AG04449 (cell line): ENCODE measurements around the gene RALY.

Experiments used
- CTCF ChIA-PET: fragments of 350-600 bp; formaldehyde crosslinking; extraction: SDS; loops from one replicate; lab custom pipeline; 2021; ENCODE audit warnings: antibody characterized with exemption; lab: Yijun Ruan, JAX
- POLR2A ChIA-PET: fragments of 400-600, 350-600 bp; formaldehyde crosslinking; extraction: SDS; loops from one replicate; lab custom pipeline; 2020; ENCODE audit warnings: antibody characterized with exemption, inconsistent platforms; lab: Yijun Ruan, JAX
- DNase-seq: peaks from one replicate; pipeline ENCODE4 v3.0.0-alpha.2; 2010; ENCODE audit warnings: low read depth, low spot score
- H3K4me3 ChIP-seq: 2 replicates; pipeline ENCODE4 v1.5.1; 2011; ENCODE audit warnings: low read depth, mild to moderate bottlenecking, control low read depth, low read length
- CTCF ChIP-seq: IDR thresholded peaks from one replicate; pipeline ENCODE4 v1.5.1; 2011; ENCODE audit warnings: mild to moderate bottlenecking, moderate library complexity, low read length, control low read depth, inconsistent platforms; ENCODE audit not compliant: insufficient read depth; ENCODE audit errors: missing control alignments

Gene RALY

DNA sequence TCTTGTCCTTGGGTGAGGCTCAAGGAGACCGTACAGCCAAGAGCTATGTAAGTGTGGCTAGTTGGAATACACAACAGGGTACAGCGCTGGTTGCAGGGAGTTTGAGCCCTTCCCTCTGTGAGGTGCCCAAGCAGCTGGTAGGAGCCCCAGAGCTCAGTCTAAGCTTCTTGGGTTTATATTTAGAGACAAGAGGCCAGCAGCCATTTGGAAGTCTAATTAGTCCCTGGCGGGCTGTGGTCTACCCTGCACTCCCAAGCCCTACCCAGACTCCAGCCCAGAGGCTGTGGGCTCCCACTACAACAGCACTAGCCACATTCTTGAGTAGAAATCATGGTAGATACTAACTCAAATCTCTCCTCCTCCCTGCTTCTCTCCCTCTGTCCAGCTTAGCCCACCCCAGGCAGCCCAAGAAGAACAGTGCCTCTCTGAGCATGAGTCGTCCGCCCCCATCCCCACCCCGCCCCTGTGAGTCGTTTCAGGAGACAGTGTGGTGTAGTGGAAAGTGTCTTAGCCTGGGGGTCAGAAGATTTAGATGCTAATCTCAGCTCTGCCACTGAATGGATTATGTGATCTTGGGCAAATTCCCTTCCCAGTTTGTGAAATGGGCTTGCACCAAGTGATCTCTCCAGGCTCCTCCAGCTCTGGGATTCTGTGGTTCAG, 80.5 kb downstream of the RALY start:
- POLR2A ChIA-PET = no interaction called here

GRCh38 chr20:34075647-34076046, 81.9 kb downstream of the RALY start:
- ChIA-PET CTCF (interaction anchor here (2.5 kb wide), 1 partner anchor 10 kb away, joined by 9 read pairs; no protein-coding TSS in a partner anchor), POLR2A (no interaction called here)
- peak; percentile 1 for TF ChIP-seq CTCF
- DNase-seq = no peak
- no peak overlapping the region for H3K4me3 ChIP-seq

More for the DNA sequence above, 80.5 kb downstream of the RALY start:
- TF ChIP-seq CTCF = no peak
- no peak overlapping the region for H3K4me3 ChIP-seq
- no peak for DNase-seq
- CTCF ChIA-PET = interaction anchor here (0.6 to 2.5 kb wide), 7 partner anchors 9 to 282 kb away, joined by 3 to 9 read pairs (median 5); no protein-coding TSS in a partner anchor

- POLR2A ChIA-PET = interaction anchor here (0.8 to 1.2 kb wide), 3 partner anchors 15 to 35 kb away, joined by 3 to 4 read pairs (median 3); partner anchors contain the start of gene EIF2S2
- DNase-seq = no peak
- H3K4me3 ChIP-seq = no peak overlapping the region
- no peak for TF ChIP-seq CTCF
- CTCF ChIA-PET = interaction anchor here (1.1 to 4.9 kb wide), 2 partner anchors 8 to 161 kb away, joined by 4 to 35 read pairs; no protein-coding TSS in a partner anchor
These were observed 83.2 kb downstream of the RALY start for GRCh38 chr20:34076952-34077351.

GRCh38 chr20:34078540-34078939, 84.8 kb downstream of the RALY start:
- no peak for TF ChIP-seq CTCF
- CTCF ChIA-PET = interaction anchor here (1.1 to 4.9 kb wide), 2 partner anchors 10 to 12 kb away, joined by 3 to 35 read pairs; no protein-coding TSS in a partner anchor
- DNase-seq = no peak
- no peak overlapping the region for H3K4me3 ChIP-seq
- POLR2A ChIA-PET = no interaction called here

DNA sequence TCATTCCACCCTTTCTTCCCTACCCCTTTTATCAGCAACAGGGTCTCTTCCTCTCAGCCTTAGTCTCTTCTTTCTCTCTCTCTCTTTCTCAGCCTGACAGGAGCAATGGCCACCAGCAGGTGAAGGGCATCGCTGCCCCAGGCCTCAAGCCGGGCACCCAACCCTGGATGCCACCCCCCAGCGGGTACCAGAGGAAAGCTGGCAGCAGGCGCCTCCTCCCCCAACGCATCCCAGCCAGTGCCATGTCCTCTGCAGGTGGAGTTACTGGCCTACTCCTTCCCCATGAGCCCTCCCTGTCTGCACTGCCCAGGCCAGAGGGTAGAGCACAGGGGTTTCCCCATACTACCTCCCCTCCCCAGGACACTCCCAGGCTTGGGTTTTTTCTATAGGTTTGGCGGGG, 86.1 kb downstream of the RALY start:
- no peak for DNase-seq
- ChIA-PET POLR2A (no interaction called here), CTCF (interaction anchor here (1.5 to 4.9 kb wide), 2 partner anchors 11 to 217 kb away, joined by 3 to 35 read pairs; no protein-coding TSS in a partner anchor)
- no peak overlapping the region for H3K4me3 ChIP-seq
- TF ChIP-seq CTCF = no peak

DNA sequence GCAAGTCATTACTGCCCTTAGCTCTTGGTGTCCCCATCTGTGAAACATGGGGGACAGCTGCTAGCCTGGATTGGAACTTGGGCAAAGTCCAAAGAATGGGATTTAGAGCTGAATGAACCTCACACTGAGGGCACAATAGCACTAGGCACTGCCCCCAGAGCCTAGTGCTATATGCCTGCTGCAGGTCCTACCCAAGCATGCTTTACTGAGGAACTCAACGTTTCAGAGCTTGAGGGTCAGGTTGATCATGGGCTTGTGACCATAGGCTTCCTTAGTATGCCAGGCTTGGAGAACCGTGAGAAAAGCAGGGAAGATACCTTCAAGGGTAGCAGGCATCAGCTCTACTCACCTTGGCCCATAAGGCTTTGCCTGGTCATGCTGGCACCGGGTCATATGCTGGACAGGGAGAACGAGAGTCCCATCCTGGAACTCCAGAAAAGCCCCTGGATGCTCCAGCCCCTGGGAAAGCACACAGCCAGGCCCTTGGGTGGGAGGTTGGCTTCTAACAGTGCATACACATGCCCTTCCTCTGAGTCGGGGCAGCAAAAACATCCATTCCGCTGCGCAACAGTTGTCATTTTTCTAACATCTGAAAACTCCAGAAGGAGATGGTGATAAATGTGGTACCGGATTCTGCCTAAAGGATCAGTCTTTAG, 88.6 kb downstream of the RALY start:
- H3K4me3 ChIP-seq = no peak overlapping the region
- ChIA-PET CTCF (interaction anchor here (0.9 to 1.5 kb wide), 7 partner anchors 9 to 219 kb away, joined by 3 to 5 read pairs (median 4); no protein-coding TSS in a partner anchor), POLR2A (no interaction called here)
- no peak for TF ChIP-seq CTCF
- DNase-seq = no peak
